ENCODE data around the gene EPX.

The EPX gene

GRCh38 chr17:58229881-58230280, 37.4 kb downstream of the EPX start:
- DNase-seq = no peak

- no peak for DNase-seq
These were observed 39.1 kb downstream of the EPX start for GRCh38 chr17:58231641-58232040.

GRCh38 chr17:58232707-58233156, 40.2 kb downstream of the EPX start:
- no peak for DNase-seq

- DNase-seq = no peak
These were observed 41.0 kb downstream of the EPX start for GRCh38 chr17:58233543-58233942.

- DNase-seq = no peak
These were observed 42.0 kb downstream of the EPX start for GRCh38 chr17:58234512-58234911.

- DNase-seq = no peak
These were observed 43.3 kb downstream of the EPX start for GRCh38 chr17:58235821-58236220.

GRCh38 chr17:58236394-58236793, 43.9 kb downstream of the EPX start:
- no peak for DNase-seq

- DNase-seq = no peak
These were observed 45.7 kb downstream of the EPX start, which contains the start of gene LPO for GRCh38 chr17:58238147-58238634. LPO (plus strand) TSS chr17:58238584; CDS start chr17:58242980, 4,396 bp downstream.

GRCh38 chr17:58239987-58240386, 47.5 kb downstream of the EPX start:
- DNase-seq = no peak

GRCh38 chr17:58242171-58242784, 49.8 kb downstream of the EPX start:
- no peak for DNase-seq

GRCh38 chr17:58244963-58245362, 52.4 kb downstream of the EPX start:
- DNase-seq = no peak

GRCh38 chr17:58245428-58246103, 53.0 kb downstream of the EPX start:
- no peak for DNase-seq

GRCh38 chr17:58246104-58246740, 53.7 kb downstream of the EPX start:
- no peak for DNase-seq

GRCh38 chr17:58246781-58247180, 54.3 kb downstream of the EPX start:
- no peak for DNase-seq

- DNase-seq = no peak
These were observed 55.2 kb downstream of the EPX start for GRCh38 chr17:58247511-58248363.

GRCh38 chr17:58248955-58249269, 56.4 kb downstream of the EPX start:
- DNase-seq = no peak

GRCh38 chr17:58249270-58250133, 57.0 kb downstream of the EPX start:
- peak; percentile 58 for DNase-seq

GRCh38 chr17:58250344-58251011, 58.0 kb downstream of the EPX start:
- no peak for DNase-seq

GRCh38 chr17:58252141-58252540, 59.6 kb downstream of the EPX start:
- DNase-seq = no peak

- DNase-seq = no peak
These were observed 60.6 kb downstream of the EPX start for GRCh38 chr17:58253082-58253481.
